ENCODE data around the gene FRAS1. TPM values are rescaled to one million over a fixed set of nuclear protein-coding genes. Genes with fewer than 3 reads are reported as not detected.

Gene FRAS1
- total RNA-seq, 1 donor from 2014 or later = 8.8 TPM

DNA sequence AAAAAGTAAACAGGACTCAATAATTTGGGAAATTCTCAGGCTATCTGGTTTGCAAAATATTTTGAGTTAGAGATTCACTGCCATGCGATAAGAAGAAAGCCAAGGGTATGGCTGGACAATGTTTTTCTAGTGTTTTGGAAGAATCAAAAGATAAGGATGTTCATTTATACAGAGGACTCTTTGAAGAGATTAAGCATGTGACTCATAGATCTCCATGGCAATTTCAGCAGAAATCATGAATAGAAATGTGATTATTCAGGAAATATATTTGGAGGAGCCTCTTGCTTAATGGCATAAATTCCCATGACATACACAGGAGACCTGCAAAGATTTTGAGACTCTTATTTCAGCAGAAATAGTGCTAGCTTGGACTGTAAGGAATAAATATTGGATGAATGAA is 16.7 kb upstream of the FRAS1 start:
- H3K27me3 ChIP-seq = no peaks in the 10 kb centered on the region
- intact Hi-C loops (cut with DNase I) = no loop called here
- H3K4me1 ChIP-seq = no peaks in the 10 kb centered on the region
- TF ChIP-seq POLR2AphosphoS5 (IDR thresholded peaks at IDR 0.05; ENCODE audit: insufficient read depth in 1 of 2, low read depth in 1 of 2) = no peak
- no peaks in the 10 kb centered on the region for H3K9me3 ChIP-seq
- DNase-seq (ENCODE audit: extremely low spot score in 2 of 2) = no peak
- no peaks in the 10 kb centered on the region for H3K36me3 ChIP-seq
- H3K4me3 ChIP-seq = no peak overlapping the region
- H3K27ac ChIP-seq = no peak overlapping the region

GRCh38 chr4:78047366-78047765 is 9.8 kb upstream of the FRAS1 start:
- Histone ChIP-seq H3K4me1 (no peaks in the 10 kb centered on the region), H3K27me3 (no peaks in the 10 kb centered on the region), H3K9me3 (no peaks in the 10 kb centered on the region), H3K27ac (no peak overlapping the region), H3K36me3 (no peaks in the 10 kb centered on the region), H3K4me3 (no peak overlapping the region)
- TF ChIP-seq, protein P1, sequence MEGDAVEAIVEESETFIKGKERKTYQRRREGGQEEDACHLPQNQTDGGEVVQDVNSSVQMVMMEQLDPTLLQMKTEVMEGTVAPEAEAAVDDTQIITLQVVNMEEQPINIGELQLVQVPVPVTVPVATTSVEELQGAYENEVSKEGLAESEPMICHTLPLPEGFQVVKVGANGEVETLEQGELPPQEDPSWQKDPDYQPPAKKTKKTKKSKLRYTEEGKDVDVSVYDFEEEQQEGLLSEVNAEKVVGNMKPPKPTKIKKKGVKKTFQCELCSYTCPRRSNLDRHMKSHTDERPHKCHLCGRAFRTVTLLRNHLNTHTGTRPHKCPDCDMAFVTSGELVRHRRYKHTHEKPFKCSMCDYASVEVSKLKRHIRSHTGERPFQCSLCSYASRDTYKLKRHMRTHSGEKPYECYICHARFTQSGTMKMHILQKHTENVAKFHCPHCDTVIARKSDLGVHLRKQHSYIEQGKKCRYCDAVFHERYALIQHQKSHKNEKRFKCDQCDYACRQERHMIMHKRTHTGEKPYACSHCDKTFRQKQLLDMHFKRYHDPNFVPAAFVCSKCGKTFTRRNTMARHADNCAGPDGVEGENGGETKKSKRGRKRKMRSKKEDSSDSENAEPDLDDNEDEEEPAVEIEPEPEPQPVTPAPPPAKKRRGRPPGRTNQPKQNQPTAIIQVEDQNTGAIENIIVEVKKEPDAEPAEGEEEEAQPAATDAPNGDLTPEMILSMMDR (IDR thresholded peaks at IDR 0.05) = no peak
- TF ChIP-seq POLR2AphosphoS5 (IDR thresholded peaks at IDR 0.05; ENCODE audit: insufficient read depth in 1 of 2, low read depth in 1 of 2) = no peak
- no peak for DNase-seq (ENCODE audit: extremely low spot score in 2 of 2)
- intact Hi-C loops (cut with DNase I) = no loop called here

DNA sequence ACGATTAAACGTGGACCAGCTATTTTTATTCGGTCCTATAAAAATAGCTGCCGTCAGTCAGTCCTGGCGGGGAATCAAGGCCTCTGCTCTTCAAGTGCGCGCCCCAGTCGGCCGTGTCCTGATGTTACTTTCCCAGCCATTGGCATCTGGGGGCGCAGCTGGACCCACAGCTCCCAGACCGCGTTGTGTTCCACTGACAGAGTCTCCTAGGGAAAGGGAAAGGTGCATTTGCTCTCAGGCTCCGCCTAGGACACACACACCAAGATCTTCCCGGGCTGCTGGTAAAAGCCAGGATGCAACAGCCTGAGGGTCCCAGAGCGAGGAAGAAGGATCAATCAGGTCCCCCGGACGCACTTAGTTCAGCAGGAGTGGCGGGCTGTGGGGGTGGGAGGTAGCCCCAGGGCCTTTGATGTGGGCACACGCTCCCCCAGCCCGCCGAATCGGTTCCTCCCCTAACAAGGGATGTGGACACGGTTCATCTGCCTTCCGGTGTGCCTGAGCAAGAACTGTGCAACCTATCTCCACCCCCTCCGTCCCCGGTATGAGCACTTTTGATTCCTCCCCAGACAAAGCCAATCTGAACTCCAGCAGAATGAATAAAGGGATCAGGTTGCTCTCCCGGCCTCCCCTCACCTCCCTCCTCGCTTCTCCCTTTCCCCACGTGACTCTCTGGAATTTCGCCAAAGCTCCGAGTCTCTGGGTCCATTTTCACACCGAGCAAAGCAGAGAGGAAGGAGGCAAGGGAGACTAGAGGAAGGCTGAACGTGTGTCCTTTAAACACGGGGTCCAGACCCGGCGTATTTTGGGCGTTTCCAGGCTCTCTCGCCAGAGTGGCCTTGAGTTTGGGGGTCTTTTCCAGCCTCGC is 626 bp upstream of the FRAS1 start:
- peak in 1 of 2 donors; percentile 94 for DNase-seq (ENCODE audit: extremely low spot score in 2 of 2)
- H3K4me3 ChIP-seq = peak overlapping the region; percentile 60 to 67
- H3K9me3 ChIP-seq = no peaks in the 10 kb centered on the region
- H3K36me3 ChIP-seq = no peaks in the 10 kb centered on the region
- TF ChIP-seq, protein P1 (IDR thresholded peaks at IDR 0.05) = no peak
- TF ChIP-seq POLR2AphosphoS5 (IDR thresholded peaks at IDR 0.05; ENCODE audit: insufficient read depth in 1 of 2, low read depth in 1 of 2) = peak in 1 of 2 donors; percentile 88
- TF ChIP-seq POLR2A (IDR thresholded peaks at IDR 0.05) = peak in 1 of 2 donors; percentile 37
- no peaks in the 10 kb centered on the region for H3K27me3 ChIP-seq
- H3K27ac ChIP-seq = peak overlapping the region; percentile 79
- intact Hi-C loops (cut with DNase I) = no loop called here
- H3K4me1 ChIP-seq = peaks cover 12% of the 10 kb centered on the region

DNA sequence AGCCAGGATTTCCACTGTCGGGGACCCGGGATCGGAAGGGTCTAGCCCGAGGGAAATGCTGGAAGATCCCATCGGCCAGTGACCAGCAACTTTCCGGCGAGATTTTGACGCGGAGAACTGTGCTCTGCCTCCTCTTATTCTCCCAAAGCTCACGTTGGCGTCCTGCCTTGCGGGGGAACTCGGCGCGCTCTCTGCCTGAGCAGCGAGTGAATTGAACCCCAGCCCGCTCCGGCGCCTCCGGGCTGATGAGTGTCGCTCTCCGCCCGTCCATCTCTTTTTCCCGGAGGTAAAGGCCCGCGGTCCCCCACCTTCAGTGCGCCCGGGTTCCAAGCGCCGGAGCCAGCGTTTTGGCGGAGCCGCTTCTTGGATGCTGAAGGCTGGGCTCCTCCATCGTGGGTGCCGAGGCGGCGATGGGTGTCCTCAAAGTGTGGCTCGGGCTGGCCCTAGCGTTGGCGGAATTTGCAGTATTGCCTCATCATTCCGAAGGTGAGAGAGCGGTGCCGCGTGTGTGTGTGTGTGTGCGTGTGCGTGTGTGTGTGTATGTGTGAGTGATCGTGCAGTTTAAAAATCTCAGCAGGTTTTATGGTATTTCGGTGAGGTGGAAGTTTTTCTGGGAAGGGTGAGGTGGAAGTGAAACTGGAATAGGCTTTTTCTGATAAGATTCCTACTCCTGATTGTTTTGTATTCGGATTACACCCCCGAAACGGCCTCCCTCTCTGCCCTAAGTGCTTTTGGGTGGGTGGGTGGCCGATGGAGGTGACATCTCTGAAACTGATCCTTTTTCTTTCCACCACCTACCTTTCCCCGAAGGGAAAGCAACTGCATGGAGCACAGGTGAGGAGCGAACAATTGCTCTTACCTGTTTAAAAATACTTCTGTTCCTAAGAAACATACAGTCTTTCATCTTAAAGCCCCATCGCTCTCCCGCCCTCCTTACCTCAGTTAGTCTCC is 752 bp downstream of the FRAS1 start:
- no peaks in the 10 kb centered on the region for H3K27me3 ChIP-seq
- peak overlapping the region; percentile 79 for H3K27ac ChIP-seq
- intact Hi-C loops (cut with DNase I) = no loop called here
- no peaks in the 10 kb centered on the region for H3K36me3 ChIP-seq
- H3K4me1 ChIP-seq = peaks cover 12% of the 10 kb centered on the region
- H3K4me3 ChIP-seq = peak overlapping the region; percentile 60 to 67
- no peak for TF ChIP-seq POLR2A (IDR thresholded peaks at IDR 0.05)
- TF ChIP-seq POLR2AphosphoS5 (IDR thresholded peaks at IDR 0.05; ENCODE audit: insufficient read depth in 1 of 2, low read depth in 1 of 2) = peak in 1 of 2 donors; percentile 62
- no peak for DNase-seq (ENCODE audit: extremely low spot score in 2 of 2)
- no peaks in the 10 kb centered on the region for H3K9me3 ChIP-seq

DNA sequence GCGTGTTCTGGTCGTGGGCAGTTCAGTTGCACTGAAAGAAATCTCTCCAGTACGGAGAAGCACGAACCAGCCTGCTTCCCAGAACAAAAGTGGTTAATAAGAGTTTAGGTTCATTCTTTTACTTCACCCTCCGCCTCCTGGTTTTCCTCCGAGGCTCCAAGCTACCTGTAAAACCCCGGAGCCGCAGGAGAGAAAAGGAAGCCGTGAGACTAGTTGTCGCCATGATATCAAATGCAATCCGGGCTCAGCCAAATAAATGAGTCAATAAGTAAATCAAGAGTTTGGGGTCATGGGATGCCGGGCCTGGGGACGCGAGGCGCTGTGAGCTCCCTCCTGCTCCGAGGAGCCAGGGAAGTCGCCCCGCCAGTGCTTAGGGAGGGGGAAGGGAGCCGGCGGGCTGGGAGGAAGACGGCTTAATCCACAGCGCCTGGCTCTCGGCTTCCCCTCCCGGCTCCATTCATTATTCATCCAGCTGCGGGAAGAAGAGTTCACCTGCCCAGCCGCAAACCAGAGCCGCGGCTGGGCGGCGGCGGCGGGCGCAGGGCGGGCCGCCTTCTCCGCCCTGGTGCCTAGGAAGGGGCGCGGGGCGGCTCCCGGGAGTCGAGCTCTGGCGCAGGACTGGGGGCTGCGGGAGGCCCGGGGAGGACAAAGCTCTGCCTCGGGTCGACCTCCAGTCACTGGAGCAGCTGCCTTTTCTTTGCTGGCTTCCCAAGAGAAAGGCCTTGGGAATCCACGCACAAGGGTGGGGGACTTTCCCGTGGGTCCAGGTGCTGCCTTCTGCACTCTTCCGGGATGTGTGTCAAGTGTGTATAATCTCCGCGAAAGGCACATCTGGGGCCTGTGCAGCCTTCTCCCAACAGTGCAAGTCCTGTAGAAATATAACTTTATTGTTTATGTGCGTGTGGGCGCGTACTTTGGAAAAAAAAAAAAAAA is 1.7 kb downstream of the FRAS1 start:
- peak overlapping the region; percentile 60 to 67 for H3K4me3 ChIP-seq
- DNase-seq (ENCODE audit: extremely low spot score in 2 of 2) = no peak
- no peaks in the 10 kb centered on the region for H3K27me3 ChIP-seq
- TF ChIP-seq, protein P1 (IDR thresholded peaks at IDR 0.05) = peak in 1 of 3 experiments; percentile 24
- peak in 1 of 2 donors; percentile 7 for TF ChIP-seq POLR2A (IDR thresholded peaks at IDR 0.05)
- TF ChIP-seq POLR2AphosphoS5 (IDR thresholded peaks at IDR 0.05; ENCODE audit: insufficient read depth in 1 of 2, low read depth in 1 of 2) = peak in 1 of 2 donors; percentile 50
- peak overlapping the region; percentile 79 for H3K27ac ChIP-seq
- no peaks in the 10 kb centered on the region for H3K9me3 ChIP-seq
- intact Hi-C loops (cut with DNase I) = no loop called here
- H3K4me1 ChIP-seq = peaks cover 12% of the 10 kb centered on the region
- H3K36me3 ChIP-seq = no peaks in the 10 kb centered on the region

Measured in vagina (tissue), 2 donors.